ENCODE measurements around the gene FOXP3. TPM values are rescaled to one million over a fixed set of nuclear protein-coding genes. Genes with fewer than 3 reads are reported as not detected.

Gene FOXP3
- total RNA-seq, 1 donor from 2014 or later, result not detected

DNA sequence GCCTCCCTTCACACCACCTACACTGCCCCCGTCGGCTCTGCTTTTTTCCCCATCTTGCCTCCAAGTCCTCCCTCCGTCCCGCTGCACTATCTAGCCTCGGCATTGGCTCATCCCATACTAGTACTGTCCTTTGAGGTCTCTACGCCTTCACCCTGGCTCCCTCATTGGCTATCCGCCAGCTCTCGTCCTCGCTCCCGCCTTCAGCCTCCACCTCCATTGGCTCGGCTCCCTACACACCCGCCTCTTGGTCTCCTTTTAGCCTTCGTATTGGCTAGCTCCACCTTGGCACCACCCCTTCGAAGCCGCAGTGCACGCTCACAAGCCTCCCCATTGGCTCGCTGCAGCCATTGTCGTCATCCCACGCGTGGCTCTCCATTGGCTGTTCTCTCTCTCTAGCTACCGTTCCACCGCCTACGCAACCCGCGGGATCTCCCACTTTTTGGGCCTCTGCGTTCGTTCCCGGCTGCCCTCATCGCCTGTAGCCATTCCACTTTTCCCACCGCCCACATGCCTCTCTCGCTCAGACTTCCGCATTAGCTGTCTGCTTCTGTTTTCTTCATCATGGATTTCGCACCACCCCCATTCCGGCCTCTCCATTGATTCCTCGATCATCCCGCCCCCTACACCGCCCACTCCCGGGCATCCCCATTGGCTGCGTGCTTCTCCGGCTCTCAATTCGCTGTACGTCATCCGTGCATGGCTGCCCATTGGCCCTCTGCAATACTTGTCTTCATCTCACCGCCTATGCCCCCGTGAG is 4.7 kb upstream of the FOXP3 start:
- intact Hi-C loops (cut with micrococcal nuclease), result no loop called here
- H3K4me3 ChIP-seq, result peak overlapping the region; percentile 82
- peak overlapping the region; percentile 95 for H3K27ac ChIP-seq (replicated peaks)
- H3K27me3 ChIP-seq (ENCODE audit: low read depth), result no peaks in the 10 kb centered on the region
- DNase-seq, result peak; percentile 97
- H3K36me3 ChIP-seq, result no peaks in the 10 kb centered on the region
- H3K4me1 ChIP-seq, result peaks cover 37% of the 10 kb centered on the region
- H3K9me3 ChIP-seq (replicated peaks), result no peaks in the 10 kb centered on the region
- TF ChIP-seq, protein P1, sequence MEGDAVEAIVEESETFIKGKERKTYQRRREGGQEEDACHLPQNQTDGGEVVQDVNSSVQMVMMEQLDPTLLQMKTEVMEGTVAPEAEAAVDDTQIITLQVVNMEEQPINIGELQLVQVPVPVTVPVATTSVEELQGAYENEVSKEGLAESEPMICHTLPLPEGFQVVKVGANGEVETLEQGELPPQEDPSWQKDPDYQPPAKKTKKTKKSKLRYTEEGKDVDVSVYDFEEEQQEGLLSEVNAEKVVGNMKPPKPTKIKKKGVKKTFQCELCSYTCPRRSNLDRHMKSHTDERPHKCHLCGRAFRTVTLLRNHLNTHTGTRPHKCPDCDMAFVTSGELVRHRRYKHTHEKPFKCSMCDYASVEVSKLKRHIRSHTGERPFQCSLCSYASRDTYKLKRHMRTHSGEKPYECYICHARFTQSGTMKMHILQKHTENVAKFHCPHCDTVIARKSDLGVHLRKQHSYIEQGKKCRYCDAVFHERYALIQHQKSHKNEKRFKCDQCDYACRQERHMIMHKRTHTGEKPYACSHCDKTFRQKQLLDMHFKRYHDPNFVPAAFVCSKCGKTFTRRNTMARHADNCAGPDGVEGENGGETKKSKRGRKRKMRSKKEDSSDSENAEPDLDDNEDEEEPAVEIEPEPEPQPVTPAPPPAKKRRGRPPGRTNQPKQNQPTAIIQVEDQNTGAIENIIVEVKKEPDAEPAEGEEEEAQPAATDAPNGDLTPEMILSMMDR (IDR thresholded peaks at IDR 0.05; ENCODE audit: borderline replicate concordance), result no peak

GRCh38 chrX:49268702-49269009 is 4.1 kb upstream of the FOXP3 start:
- H3K36me3 ChIP-seq, result no peaks in the 10 kb centered on the region
- TF ChIP-seq, protein P1 (IDR thresholded peaks at IDR 0.05; ENCODE audit: borderline replicate concordance), result no peak
- no peaks in the 10 kb centered on the region for H3K27me3 ChIP-seq (ENCODE audit: low read depth)
- no peak for DNase-seq
- peak overlapping the region; percentile 82 for H3K4me3 ChIP-seq
- H3K4me1 ChIP-seq, result peaks cover 37% of the 10 kb centered on the region
- intact Hi-C loops (cut with micrococcal nuclease), result no loop called here
- peak overlapping the region; percentile 95 for H3K27ac ChIP-seq (replicated peaks)
- H3K9me3 ChIP-seq (replicated peaks), result no peaks in the 10 kb centered on the region

DNA sequence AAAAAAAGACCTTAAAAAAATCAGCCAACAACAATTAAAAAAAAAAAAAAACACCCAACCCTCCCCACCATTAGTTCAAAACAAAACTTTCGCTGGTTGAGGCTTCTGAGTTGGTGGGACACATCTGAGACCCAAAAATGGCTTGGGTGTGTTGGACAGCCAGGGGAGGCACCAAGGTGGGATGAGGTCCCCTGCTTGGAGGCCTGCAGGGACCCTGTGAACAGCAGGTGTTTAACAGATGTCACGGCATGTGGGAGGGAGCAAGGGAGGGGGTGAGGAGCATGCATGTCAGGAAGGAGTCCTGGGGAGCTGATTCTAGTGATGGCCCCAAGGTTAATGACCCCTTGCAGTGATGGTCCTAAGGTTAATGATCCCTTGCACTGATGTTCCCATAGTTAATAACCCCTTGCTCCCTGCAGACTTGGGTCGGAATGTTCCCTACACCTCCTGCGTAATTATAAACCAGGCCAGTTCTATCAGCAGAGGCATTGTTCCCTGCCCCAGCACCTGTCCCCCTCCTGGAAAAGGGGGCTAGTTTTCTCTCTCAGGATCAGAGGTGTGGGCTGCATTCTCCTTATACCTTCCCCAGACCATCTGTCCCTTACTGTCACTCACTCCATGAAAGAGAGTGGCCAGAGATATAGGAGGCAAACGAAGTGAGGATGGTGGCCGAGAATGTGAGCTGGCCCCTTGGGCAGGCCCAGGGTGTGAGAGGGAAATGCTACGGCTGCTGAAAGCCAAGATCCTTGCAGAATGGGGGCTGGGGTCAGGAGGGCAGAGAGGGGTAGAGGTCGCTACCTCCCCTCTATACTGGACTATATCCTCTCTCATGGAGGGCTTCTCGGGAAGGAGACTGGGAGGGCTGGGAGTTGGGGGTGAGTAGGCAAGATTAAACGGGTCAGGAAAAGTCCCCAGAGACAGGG is 2.3 kb upstream of the FOXP3 start:
- no peak overlapping the region for H3K27ac ChIP-seq (replicated peaks)
- DNase-seq, result no peak
- H3K27me3 ChIP-seq (ENCODE audit: low read depth), result no peaks in the 10 kb centered on the region
- TF ChIP-seq, protein P1 (IDR thresholded peaks at IDR 0.05; ENCODE audit: borderline replicate concordance), result no peak
- no peaks in the 10 kb centered on the region for H3K36me3 ChIP-seq
- H3K4me3 ChIP-seq, result no peak overlapping the region
- no peaks in the 10 kb centered on the region for H3K9me3 ChIP-seq (replicated peaks)
- peaks cover 18% of the 10 kb centered on the region for H3K4me1 ChIP-seq
- intact Hi-C loops (cut with micrococcal nuclease), result no loop called here

DNA sequence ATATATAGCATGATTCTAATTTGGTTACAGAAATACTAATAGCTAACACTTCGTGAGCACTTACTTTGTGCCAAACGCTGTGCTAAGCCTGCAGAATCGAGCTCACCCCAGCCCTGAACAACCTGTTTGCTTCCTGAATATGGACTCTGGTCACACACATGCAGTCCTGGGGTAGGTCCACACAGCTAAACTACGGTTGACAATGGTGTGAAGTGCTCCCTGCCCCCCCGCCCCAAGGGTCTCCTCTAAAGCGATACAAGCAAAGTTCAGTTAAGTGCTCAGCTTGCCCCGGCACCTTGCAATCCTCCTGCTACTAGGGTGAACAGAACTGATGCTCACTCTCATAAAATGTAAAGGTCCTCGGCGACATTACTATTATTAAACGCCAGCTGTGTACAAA is 879 bp downstream of the FOXP3 start:
- Histone ChIP-seq H3K4me3 (no peak overlapping the region), H3K4me1 (no peaks in the 10 kb centered on the region), H3K36me3 (no peaks in the 10 kb centered on the region), H3K9me3 (replicated peaks) (no peaks in the 10 kb centered on the region), H3K27me3 (ENCODE audit: low read depth) (no peaks in the 10 kb centered on the region), H3K27ac (replicated peaks) (no peak overlapping the region)
- no peak for DNase-seq
- intact Hi-C loops (cut with micrococcal nuclease), result no loop called here
- TF ChIP-seq, protein P1 (IDR thresholded peaks at IDR 0.05; ENCODE audit: borderline replicate concordance), result no peak

DNA sequence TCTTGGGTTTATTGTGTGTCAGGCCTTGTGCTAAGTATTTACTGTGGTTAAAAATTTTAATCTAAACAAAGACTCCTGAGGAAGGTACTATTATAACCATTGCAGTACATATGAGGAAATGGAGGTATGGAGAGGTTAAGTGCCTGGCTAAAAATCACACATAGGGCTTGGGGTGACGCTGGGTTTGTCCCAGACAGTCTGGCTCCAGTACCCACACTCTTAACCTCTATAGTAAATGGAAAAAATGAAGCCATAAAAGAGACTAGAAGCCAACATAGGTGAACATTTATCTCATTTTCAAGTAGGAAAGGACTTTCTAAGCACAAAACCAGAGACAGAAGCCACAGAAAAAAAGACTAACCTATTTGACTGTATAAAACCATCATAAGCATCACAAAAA is 1.9 kb downstream of the FOXP3 start:
- no peak overlapping the region for H3K27ac ChIP-seq (replicated peaks)
- H3K27me3 ChIP-seq (ENCODE audit: low read depth), result no peaks in the 10 kb centered on the region
- TF ChIP-seq, protein P1 (IDR thresholded peaks at IDR 0.05; ENCODE audit: borderline replicate concordance), result no peak
- no peak overlapping the region for H3K4me3 ChIP-seq
- H3K36me3 ChIP-seq, result no peaks in the 10 kb centered on the region
- no peaks in the 10 kb centered on the region for H3K4me1 ChIP-seq
- no peaks in the 10 kb centered on the region for H3K9me3 ChIP-seq (replicated peaks)
- no peak for DNase-seq
- intact Hi-C loops (cut with micrococcal nuclease), result no loop called here
